HG03442 (cell line): Measurements from ENCODE around the gene RHBDD1.

Experiments
- ATAC-seq: cut with Tn5 transposase; IDR thresholded peaks from one replicate; pipeline ENCODE4 v1.9.1; 2021; ENCODE audit warnings: mild to moderate bottlenecking, moderate library complexity; ENCODE audit not compliant: unreplicated experiment

Gene RHBDD1

DNA sequence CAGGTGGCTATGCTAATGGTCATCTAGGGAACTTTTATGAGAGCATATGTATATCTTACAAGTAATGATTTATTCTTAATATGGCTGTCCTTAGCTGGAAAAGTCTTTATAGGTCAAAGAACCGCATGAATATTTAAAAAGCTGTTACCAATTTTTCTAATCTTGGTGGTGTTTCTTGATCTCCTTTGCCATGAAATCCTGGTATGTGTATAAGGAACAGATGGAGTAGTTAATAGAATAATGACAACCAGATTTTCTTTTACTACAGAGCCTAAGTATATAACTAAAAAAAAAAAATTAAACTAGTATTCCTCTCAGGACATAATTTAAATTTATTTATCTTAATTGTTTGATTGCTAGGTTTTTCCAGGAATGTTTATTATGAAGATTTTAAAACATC lies 74.5 kb downstream of the RHBDD1 start:
- no peak for ATAC-seq

DNA sequence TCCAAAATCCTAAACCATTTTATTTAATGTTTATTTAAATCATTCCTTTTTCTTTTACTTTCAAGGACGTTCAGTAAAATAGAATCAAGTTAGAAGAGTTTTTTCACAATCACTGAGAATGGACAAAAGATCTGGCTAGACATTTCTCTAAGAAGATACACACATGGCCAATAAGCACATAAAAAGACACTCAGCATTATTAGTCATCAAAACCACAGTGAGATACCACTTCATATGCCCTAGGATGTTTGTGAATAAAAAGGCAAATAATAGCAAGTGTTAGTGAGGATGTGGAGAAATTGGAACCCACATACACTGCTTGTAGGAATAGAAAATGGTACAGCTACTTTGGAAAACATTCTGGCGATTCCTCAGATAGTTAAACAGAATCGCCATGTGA lies 76.1 kb downstream of the RHBDD1 start:
- ATAC-seq: no peak

DNA sequence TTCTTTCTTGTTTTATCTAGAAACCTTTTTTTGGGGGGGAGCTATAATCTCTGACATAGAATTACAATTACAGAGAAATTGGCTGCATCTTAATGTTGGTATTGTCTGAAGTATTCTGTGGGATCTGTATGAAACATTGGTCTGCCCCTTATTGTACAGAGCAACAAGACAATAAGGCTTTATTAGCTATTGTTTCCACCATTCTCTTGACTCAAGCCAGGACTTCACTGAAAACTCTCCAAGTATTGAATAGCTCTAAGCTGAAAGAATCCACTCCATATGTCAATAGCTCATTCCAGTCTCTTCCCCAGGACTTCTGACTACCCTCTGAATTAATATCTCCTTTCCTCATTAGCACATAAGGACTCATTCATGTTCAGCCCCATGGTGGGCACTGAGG lies 77.8 kb downstream of the RHBDD1 start:
- ATAC-seq: no peak

DNA sequence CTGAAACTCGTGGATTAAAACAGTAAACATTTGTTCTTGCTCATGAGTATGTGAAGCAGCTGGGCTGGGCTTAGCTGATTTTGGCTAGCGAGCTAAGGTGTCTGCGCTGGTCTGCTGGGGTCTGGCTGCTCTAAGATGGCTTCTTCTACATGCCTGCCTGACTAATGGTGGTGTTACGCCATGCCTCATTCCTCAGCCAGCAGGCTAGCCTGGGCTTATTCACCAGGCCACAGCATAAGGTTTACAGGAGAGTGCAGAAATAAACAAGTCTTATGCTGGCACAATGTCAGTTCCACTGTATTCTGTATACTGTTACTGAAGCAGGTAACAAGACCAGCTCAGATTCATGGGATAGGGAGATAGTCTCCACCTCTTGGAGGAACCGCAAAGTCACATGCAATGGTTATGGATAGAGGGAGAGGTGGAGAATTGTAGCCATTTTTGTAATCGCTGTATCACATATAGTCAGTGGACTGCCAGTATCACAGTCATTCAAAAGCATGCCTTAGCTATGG lies 80.0 kb downstream of the RHBDD1 start:
- ATAC-seq: no peak

DNA sequence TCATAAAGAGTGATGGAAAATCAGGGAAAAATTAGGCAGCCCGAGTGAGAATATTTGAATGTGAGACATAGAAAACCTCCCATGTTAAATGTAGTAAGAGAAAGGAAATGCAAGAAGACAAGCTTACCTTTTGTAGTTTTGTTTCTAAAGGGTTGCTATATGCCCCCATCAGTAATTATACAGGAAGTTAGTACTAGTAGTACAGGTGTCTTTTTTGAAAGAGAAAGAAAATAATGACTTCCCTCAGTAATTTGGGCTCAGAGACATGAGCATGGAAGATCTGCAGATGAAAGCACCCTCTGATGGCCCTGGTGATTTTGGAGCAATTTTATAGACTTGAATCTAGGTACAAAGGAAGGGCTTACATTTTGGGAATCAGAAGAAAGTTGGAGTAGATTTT lies 80.8 kb downstream of the RHBDD1 start:
- peak; percentile 73 for ATAC-seq

DNA sequence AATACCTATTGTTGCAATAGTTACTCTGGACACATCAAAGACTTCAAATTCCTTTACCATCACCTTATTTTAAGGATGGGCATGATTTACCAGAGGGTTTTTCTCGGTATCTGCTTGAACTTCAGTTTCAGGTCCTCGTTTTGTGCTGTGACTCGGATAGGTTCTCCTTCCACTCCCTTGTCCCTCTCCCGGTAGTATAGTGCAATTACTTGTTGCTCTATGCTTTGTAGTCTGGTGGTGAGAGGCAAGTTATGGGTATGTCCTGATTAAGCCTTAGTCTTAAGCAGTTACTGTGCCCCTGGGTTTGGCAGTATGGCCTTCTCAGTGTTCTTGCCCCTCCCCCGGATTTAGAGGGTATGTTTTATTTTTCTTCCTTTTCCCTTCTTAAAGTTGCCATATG lies 96.6 kb downstream of the RHBDD1 start:
- peak; percentile 88 for ATAC-seq

DNA sequence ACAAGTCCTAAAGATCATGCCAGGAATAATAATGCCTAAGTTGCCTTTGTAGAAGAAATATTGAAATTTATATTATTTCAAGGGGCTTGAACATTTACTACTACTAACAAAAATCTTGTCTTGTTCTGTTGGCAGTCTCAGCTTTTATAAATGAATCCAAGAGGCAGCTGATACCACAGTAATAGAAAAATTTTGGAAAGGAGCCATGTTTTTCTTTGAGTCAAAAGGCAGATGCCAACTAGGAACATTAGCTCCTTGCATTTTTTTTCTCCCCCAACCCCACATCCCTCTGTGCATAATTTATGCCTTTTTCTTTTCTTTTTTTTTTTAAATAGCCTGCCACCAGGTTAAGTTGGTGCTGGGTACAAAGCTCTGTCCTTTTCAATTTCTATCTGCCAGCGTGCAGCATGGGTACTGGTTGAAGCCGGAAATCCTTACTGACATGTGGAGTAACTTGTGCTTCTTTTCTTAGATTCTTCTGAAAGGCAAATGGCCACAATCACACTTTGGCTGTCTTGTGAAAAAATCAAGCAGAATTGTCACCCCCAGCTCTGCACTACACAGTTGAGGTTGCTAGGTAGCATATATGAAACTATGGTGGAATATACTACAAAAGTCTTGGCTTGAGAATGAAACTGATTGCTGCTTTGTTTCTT lies 98.8 kb downstream of the RHBDD1 start:
- no peak for ATAC-seq

DNA sequence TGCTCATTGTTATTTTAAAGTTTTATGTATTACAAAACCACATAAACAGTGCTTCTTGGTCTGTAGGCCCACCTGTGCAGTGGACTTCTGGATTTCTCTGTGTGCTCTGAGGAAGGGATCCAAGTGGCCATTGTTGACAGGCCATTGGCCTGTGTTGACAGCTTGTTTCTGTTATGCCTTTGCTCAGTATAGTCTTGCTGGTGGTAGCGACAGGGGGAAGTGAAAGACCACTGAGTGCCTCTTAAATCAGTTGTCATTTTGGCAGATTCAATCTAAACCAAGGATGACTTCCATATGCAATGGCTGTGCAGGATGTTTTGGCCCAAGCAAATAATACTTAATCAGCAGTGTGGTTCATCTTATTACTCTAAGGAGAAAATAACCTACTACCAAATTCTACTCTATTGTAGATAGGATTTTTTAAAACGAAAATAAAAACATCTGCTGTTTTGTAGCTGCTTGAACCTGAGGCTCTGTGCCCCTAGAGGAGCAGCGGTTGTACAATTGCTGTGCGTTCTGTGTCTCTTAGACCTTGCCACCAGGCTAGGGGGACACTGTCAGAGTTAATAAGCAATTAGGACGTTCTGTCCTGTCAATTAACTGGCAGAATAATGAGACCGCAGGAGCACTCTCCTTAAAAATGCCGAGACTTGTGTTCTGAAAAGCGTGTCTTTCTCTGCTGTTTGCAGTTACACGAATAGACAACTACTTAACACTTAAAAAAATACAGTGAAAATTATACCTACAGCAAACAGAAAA lies 108.2 kb downstream of the RHBDD1 start:
- ATAC-seq: no peak

DNA sequence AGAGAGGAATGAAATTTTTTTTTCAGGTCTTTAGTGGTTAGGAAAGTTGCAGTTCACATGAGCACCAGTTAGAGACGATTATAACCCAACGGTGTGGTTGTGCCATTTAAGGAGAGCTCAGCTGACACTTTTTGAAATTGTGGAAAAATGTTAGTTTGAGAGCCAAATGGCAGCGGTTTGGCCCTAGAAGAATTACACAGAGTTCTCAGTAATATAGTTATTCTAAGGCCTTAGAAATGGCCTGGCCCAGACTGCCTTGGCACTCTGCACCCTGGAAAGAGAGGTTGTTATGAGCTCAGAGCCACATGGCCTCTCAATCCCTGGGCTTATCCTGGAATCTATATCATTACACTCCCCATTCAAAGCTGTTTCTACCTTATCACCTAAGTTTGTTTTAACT lies 117.4 kb downstream of the RHBDD1 start:
- no peak for ATAC-seq

DNA sequence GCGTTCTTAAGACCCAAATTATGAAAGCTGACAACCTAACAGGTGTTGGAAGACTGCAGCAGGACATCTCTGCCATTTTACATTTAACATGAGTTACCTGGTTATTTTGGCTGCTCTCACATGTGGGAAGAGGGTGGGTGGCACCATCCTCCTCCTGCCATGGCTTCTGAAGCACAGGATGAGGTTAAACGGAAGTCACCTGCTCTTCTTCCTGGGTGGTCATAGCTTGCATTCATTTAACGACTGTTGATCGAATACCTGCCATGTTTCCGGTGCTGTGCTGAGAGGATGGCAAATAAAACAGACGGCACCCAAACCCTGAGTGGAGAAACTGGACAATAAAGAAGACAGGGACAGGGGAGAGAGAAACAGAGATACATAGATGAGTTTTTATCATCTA lies 118.0 kb downstream of the RHBDD1 start:
- ATAC-seq: no peak

DNA sequence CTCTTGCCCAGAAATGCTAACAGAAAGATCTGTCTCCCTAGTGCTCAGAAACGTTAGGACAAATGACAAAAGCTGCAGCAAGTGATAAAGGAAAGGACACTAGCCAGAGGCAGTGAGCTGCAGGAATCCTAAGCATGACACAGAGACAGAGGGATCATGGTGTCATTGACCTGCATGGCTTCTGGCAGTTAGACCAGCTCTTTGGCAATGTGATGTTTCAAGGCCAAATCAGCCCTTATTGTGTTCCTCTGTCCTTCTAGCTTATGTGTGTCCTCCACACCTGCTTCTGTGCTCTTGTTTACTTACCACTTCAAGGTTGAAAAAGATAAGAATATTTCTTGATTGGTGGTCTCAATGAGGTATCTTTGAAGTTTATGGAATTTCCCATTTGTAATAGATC lies 120.8 kb downstream of the RHBDD1 start:
- no peak for ATAC-seq

DNA sequence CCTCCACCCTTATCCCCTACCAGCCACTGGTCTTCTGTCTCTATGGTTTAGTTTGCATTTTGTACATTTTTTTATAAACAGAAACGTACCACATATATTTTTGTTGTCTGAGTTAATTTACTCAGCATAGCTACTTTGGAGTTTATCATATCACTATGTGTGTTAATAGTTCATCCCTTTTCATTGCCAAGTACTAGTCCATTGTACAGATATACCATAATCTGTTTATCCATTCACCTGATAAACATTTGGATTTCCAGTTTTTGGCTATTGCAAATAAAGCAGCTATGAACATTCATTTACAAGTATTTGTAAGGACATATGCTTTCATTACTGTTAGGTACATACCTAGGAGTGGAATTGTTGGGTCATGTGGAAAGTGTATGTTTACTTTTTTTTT lies 123.6 kb downstream of the RHBDD1 start:
- ATAC-seq: no peak

DNA sequence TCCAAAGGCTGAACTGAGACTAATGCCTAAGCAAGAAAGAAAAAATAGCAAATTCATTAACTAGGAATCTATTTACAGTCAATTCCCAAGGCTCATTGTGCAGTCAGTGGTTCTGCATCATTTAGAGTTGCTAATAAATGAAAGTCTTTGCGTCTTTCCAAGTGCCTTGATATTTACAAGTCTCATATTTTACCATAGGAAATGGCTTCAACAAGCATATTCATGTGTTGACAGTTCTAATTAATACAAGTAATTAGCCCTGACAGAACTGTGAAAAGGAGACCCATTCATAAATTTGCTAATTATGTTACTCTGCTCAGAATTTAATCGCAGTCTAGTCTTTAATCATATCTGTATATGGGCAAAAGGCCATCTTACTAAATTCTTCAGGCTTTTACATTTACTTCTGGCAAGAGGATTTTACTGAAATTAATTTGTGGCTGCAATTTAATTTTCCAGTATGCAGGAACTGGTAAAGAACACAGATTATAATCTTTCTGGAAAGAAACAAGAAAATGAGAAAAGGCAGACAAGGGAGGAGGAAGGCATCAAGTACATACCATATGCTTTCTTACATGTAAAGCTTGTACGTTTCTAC lies 126.4 kb downstream of the RHBDD1 start:
- ATAC-seq: no peak

DNA sequence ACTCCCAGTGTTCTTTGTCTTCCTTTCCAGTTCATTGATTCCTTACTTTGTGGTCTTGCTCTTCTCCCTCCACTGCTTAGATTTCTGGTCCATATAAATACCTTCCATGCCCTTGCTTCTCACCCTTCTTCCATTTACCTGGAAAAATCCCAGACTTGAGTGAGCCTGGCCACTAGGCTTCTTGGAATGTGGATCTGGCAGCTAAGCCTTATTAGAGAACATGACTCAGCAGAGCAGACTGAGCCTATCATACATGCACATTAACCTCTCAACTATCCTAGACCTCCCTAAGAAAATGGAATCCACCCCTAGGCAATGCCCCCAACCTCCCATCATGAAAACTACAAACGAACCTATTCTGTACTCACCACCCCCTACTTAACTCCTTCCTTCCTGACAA lies 127.7 kb downstream of the RHBDD1 start:
- no peak for ATAC-seq

DNA sequence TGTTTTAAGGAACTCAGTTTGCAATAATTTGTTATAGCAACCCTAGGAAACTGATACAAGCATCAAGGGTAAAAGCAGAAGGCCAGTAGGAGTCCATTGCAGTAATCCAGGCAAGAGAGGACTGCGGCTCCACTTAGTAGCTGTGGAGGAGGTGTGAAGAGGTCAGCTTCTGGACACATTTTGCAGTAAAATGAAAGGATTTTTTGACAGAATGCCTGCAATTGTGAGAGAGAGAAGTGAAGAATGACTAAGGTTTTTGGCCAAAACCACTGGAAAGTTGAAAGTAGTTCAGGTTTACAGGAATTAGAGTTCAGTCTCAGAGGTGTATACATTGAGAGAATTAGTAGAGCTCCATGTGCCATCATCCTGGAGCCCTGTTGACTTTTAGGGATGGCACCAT lies 129.5 kb downstream of the RHBDD1 start:
- no peak for ATAC-seq

DNA sequence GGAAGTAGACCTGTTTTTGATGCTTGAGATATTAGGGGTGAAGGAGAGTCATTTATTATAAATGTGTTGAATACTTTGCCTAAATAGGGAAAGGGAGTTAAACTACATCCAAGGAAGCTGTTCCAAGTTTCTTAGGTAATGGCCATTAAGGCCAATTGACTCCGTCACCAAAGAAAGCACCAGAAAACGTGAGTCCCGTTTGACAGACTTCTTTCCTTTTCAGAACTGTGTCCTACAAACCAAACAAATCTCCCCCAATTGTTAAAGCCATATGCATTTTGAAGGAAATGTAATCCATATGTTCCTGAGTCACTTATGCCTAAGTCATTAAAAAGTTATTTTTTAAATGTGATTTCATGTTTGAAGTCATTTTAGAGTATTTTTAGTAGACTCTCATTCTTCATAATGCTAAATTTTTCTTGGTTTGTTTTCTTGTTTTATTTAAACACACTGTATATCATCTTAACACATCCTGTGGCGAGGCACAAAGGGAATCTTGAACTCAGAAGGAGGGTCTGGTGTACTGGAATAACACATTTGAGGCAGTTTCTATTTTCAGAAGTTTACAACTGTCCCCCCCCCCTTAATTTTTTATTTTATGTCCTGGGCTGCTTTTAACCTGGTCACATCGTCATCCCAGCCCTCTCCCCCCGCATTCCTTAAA lies 133.7 kb downstream of the RHBDD1 start:
- ATAC-seq: no peak

DNA sequence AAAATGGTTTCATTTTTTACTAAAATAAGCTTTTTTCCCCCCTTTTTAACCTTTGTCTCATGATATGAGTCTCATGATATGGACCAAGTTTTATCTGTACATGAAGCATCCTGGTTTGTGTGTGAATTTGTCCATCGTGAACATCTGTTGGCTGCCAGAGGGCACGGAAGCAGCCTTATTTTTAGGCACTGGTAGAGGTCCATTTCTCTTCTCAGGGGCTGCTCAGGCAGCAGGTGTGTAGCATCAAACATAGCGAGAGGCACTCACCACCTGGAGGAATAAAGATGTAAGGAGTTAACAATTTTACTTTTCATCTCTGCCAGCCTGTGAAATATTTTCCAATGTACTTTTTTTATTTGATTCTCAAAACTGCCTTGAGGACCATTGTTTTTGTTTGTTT lies 134.5 kb downstream of the RHBDD1 start:
- peak; percentile 44 for ATAC-seq

DNA sequence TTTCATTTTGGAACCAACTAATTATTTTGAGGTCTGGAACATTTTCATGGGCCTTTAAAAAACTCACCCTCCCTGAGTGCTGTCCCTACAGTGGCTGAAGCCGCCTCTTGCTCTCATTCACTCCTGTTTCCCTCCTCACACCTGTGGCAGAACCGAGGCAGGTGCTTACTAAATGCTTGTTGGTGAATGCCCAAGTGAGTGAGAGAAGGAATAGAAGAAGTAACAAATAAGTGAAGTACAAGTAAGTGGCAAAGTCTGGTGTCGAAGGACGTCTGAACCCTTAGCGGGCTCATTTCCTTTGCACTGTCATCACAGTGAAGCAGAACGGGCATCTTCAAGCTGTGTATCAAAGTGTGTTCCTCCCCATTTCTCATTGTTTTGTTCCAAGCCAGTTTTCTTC lies 135.2 kb downstream of the RHBDD1 start:
- ATAC-seq: no peak

DNA sequence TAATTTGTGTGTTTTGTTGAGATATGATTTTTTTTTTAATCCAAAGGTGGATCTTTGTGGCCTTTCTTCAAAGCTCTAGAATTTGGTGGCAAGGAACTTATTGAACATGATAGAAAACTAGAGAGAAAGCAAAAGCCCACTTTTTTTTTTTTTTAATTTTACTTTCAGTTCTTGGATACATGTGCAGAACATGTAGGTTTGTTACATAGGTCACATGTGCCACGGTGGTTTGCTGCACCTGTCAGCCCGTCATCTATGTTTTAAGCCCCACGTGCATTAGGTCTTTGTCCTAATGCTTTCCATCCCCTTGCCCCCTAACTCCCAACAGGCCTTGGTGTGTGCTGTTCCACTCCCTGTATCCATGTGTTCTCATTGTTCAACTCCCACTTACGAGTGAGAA lies 135.9 kb downstream of the RHBDD1 start:
- ATAC-seq: no peak

DNA sequence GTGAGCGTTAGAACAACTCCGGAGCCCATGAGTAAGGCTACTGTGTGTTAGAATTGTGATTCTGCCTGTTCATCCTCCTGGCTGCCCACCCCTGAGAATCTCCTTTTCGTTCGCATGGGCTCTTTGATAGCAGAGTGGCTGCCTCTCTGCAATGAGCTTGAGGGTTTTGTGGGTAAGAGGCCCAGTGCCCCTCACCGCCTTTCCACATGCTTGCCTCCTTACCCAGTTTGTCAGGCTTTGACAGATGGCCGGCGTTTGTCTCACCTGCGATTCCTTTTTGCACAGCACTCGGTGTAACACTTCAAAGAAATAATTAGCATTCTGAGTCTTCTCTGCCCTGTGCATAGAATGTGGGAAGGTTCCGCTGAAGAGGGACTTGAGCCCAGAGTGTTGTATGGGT lies 138.0 kb downstream of the RHBDD1 start:
- ATAC-seq: no peak

DNA sequence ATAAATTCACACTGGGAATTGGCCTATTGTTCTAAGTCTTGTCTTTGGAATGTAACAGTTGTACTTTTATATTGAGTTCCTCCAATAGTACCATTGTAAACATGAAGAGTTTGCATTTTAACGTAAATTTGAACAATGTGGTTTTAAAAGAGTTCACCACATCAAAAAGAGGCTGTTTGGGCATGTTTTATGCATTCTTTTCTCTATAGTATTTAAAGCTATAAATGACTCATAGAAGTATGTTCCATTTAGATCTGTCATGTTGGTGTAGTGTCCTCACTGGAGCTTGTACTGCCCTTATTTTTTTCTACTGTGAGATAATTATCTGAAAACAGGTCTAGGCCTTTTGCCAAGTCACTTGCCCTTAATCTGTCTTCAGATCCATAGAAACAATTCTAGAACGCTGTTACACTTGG lies 141.9 kb downstream of the RHBDD1 start:
- no peak for ATAC-seq

DNA sequence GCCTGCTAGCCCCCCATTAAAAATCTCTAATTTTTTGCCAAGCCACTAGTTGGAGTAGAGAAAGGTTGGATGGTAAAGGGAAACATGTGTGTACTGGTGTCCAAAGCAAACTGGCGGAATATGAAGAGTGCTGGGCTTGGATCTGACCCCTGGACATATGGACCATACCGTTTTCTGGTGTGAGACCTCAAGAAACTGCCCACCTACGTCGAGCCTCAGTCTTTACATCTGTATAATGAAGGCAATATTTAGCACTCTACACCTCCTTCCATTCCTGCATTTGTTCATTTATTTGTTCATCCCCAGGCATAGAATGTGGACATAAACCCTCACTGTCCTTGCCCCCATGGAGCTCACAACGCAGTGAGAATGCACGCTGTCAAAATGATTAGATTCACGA lies 142.4 kb downstream of the RHBDD1 start:
- ATAC-seq: no peak
